Activated T-helper 1 cell treated with Interleukin-2 at 50 U/mL for 16 hours (primary cell): Measurements from ENCODE around the gene ALDH1A1.

Experiments used
- DNase-seq: peaks from one replicate; pipeline ENCODE4 v3.0.0-alpha.2; 2020; ENCODE audit warnings: low read depth

The ALDH1A1 gene

GRCh38 chr9:72917892-72918509, 34.9 kb downstream of the ALDH1A1 start:
- no peak for DNase-seq

GRCh38 chr9:72915659-72916058, 37.2 kb downstream of the ALDH1A1 start:
- DNase-seq, result no peak

DNA sequence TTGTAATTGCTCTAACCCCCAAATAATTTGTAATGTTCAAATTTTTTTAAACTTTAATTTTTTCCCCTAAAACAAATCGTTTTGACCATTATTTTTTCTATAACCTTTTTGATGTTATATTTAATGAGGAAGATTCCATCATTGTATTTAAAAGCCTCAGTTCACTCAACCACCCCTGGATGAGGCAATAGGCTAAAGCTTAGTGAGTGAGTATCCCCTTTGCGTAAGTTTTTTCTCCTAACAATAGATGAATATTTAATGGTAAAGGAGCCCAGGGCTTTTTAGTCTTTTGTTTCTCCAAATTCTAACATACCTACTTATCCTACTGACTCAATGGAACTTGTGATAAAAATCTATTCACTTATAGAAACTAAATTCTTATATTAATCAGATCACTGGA, 38.1 kb downstream of the ALDH1A1 start:
- no peak for DNase-seq

DNA sequence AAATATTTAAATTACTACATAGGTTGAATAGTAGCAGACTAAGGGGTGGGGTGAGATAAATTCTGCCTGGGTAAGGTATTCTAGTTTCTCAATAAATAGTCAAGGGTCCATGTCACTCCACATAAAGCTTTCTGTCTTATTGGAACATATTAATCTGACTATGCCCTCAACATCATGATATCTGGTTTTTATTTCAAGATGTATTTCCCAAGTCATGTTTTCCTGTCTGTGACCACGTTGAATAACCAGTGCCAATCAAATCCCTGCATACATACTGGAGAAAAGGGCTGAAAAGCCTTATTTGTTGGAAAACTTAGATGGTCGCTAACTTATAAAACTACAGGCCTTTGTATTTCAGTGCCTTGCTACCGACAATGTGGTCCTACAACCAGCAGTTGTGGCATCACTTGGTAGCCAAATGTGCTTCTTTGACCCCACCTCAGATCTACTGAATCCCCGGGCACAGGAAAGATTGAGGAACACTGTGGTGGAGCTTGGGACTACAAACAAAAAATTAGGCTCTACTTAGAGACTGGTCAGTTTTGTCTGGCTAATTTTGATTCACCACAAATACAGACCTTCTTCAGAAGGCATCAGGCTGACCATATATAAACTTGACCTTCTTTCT, 39.4 kb downstream of the ALDH1A1 start:
- DNase-seq, result no peak

GRCh38 chr9:72912476-72913381, 40.1 kb downstream of the ALDH1A1 start:
- no peak for DNase-seq

DNA sequence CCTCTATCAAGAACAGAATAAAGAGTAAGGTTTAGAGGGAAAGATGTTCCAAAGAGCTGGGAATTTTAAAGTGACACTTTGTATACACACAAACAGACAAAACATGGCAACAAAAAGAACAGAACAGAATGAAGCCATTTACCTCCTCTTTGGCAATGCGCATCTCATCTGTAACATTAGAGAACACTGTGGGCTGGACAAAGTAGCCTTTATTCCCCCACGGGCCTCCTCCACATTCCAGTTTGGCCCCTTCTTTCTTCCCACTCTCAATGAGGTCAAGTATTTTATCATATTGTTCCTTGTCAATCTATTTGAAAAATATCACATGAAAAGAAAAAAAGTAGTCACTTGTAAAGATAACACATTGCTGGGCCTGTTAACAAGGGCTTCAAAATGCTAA, 41.0 kb downstream of the ALDH1A1 start:
- no peak for DNase-seq

GRCh38 chr9:72911247-72911775, 41.5 kb downstream of the ALDH1A1 start:
- no peak for DNase-seq

DNA sequence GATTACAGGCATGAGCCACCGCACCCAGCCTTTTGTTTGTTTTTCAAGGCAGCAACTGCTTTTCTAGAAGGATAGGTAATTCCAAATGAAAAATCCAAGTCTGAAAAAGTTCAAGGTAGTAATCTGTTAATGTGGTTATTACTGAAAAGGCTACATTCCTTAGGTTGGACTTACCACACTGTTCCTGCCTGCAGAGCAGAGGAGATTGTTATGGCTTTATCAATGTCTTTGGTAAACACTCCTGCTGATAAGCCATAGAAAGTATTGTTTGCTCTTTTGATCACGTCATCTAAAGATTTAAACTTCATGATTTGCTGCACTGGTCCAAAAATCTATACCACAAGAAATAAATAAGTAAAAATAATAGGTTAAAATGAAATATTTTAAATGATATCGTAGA, 43.4 kb downstream of the ALDH1A1 start:
- DNase-seq, result no peak

DNA sequence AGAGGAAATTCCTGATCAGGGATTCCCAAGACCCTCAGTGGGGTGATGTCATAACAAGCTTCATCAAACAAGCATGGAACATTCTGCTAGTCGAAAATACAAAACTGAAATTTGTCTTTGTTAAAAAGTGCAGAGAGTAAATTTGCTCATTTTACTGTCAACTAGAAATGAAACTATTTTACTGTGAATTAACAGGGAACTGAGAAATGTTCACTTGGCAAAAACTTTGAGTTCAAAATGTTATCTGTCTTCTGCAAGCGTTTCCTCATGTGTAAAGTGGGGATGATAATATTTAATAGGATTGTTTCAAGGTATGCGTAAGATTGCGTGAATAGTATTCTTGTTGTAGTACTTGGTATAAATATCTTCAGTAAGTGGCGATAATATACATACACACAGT, 45.4 kb downstream of the ALDH1A1 start:
- DNase-seq, result no peak

DNA sequence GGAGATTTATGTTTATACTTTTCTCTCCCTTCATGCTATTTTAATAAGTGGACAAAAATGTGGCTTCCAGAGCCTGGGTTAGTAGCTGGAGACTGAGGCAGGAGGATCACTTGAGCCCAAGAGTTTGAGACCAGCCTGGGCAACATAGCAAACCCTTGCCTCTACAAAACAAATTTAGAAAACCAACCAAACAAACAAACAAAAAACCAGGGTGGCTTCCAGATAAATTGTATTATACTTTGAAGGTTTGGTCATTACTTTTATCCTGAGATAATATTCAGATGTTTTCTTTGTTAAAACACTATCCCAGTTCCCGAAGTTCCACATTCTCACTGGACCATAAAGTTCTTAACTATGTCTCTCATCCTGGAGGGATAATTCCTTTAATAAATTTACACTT, 46.0 kb downstream of the ALDH1A1 start:
- DNase-seq, result no peak

- DNase-seq, result no peak
Observed at GRCh38 chr9:72905514-72906480, 47.1 kb downstream of the ALDH1A1 start.

DNA sequence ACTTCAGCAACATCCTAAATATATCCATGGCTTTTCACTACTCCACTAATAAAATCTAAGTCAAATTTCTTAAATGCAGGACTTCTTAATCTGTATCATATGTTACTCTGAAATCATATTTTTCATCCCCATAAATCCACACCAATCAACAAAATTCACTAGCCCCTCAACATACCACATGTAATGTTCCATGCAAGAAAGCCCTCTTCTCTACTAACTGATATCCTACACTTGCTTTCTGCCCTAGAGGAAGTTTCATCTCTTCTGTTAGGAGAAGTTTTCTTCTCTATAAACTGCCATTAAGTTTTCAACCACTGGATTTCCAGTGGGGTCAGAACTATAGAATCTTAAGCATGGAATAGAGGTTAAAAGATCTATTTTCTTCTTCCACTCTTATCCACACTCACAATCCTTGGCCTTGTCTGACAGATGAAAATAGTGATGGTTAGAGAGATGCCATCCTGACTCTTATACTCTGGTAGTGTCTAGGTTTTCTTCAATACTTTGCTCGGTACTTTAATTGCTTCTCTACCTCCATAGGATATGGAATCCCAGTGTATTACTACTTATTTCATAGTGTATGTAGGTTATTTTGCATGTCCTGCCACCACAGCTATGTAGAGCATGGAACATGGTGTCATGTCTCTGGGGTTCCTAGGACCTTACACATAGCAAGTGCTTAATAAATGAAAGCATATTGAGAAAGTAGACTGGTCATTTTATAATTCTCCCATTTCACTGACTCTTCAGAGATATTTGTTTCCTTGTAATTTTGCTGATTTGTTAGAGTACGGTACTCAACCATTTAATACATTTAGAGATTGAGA, 48.4 kb downstream of the ALDH1A1 start:
- DNase-seq, result no peak

GRCh38 chr9:72903103-72903502, 49.8 kb downstream of the ALDH1A1 start:
- DNase-seq, result no peak

DNA sequence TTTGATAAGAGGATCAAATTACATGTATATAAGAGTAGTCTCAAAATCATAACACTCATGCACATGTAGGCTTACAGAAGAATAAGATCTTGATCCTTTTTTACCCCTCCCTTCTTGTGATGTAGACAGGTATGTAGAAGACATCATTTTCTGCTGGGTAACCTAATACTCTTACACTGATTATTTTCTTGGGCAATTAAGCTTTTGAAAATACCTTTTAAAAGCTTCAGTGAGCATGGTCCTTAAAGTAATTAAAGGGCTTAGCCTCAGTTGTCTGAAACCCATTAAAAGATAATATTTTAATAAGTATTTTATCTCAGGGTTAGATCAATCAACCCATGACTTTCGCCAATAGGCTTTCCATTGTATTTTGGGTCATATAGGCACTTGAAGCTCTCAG, 50.6 kb downstream of the ALDH1A1 start:
- no peak for DNase-seq

DNA sequence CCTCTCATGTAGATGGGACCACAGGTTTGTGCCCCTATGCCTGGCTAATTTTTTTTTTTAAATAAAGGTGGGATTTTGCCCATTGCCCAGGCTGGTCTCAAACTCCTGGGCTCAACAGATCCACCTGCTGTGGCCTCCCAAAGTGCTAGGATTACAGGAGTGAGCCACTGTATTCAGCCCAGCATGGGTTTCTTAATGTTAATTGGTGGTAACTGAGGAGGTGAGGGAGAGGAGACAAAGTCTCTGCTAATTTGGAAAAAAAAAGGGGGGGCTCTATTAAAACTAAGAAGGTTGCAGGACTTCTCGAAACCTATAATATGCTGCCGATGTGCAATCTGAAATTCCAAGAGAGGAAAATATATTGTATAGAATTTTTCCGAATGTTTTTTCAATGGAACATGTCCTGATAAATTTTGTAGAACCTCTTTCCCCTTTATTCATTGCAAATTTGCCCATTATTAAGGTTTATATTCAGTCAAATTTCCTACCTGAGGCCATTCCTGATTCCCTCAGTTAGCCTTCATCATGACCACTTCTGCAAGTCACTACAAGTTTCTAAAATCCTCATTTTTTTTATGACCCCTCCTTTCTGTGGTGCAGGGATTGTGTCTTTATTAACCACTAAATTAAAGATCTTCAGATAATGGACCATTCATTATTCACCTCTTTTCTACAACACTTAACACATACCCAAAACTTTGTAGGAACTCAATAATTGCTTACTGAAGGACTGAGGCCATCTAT, 52.9 kb downstream of the ALDH1A1 start:
- DNase-seq, result no peak

DNA sequence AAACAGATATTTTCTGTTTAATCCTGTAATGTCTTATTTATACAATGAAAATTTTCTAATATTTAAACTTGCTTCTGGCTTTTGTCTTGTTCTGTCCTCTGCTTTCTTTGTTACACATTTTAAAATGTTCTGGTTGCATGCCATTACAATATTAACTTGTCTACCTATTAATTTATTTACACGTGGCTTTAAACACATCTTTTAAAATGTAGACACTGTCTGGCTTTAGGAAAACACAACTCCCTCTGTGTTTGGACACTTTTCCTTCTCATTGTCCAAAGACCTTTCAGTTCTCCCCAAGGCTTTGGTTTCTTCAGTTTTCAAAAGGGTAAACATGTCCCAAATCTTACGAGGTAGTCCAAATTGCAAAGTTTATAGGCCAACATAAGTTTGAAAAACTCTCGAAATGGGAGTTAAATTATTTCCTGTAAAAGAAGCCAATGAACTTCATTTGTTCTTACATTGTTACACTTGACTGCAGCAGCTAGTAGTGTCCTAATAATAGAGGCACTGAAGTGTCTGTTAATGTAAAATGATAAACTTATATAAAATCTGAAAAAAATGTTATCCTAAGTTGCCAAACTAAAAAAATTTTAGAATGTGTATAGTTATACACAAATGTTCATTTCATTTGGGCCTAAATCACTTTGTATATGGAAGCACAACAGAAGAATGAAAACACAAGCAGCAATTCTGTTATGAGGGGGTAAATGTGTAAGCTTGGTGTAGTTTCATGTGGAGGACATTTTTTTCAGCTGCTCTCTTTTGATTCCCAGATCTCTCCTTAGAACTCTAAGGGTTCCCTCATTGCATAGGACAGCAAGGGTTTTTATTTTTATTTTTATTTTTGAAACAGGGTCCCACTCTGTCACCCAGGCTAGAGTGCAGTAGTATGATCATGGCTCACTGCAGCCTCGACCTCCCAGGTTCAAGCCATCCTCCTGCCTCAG, 53.8 kb downstream of the ALDH1A1 start:
- no peak for DNase-seq

DNA sequence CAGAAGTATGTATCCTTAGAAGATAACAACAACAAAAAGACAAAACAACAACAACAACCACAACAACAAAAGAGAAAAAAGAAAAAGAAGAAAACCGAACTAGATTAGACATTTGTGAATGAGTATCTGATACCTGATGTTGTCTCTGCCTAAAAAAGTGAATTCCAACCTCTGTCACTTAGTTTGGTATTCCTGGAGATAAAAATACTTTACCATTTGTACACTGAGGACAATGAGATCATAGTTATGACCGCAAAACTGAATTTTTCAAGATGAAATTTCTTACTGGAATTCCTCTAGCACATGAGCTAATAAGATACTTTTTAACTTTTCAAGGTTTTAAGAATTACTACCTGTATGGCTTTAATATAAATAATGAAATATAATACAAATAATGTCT, 54.5 kb downstream of the ALDH1A1 start:
- no peak for DNase-seq

DNA sequence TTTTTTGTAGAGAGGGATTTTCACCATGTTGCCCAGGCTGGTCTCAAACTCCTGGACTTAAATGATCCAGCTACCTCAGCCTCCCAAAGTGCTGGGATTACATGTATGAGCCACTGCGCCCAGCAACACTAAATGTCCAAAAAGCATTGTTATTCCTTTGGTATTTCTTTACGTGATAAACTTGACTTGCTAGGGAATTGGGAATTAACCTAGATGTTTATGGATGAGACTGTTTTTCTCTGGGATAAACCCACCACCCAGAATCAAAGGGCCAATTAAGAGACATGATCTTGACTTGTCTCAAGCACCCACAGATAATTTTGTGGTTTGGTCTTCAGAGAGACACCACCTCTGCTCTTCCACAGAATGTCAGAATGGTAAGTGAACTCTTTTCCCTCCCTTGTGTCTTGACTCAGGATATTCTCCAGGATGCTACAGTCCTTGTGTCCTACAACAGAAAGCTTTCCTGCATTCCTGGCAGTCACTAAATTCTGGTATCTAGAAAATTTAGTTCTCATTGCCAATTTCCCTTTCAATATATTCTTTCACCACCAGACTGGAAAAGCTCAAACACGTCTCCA, 55.7 kb downstream of the ALDH1A1 start:
- DNase-seq, result no peak

DNA sequence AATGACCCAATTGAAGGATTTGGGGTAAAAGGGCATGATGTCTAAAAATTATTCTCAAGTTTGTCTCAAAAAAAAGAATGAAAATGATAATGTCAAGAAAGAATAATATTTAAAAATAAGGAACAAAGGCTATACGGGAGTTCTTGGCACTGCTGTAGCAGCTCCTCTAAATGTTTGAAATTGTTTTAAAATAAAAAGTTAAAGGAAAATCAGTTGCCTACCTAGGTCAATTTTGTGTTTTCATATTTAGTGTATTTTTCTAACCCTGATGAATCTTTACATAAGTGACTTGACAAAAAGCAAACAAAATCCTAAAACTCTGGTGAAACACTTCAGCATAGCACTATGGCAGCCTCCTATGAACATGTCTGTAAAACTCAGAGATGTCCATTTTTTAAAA, 56.4 kb downstream of the ALDH1A1 start:
- no peak for DNase-seq
